Suprapubic skin (tissue), 4 donors: ENCODE results near the gene FPR1. TPM values are rescaled to one million over a fixed set of nuclear protein-coding genes. Genes with fewer than 3 reads are reported as not detected.

Experiments
- DNase-seq, 2 donors: peaks; one replicate each; pipeline ENCODE4 v3.0.0-alpha.2; 2019; ENCODE audit warnings: low spot score in 2 of 2
- H3K27ac ChIP-seq: fragments of 200-600 bp; sonication (generic); one replicate; pipeline ENCODE4 v1.5.1; 2019
- H3K27me3 ChIP-seq: fragments of 200-600 bp; sonication (generic); one replicate; pipeline ENCODE4 v1.5.1; 2019
- H3K36me3 ChIP-seq: fragments of 200-600 bp; sonication (generic); one replicate; pipeline ENCODE4 v1.5.1; 2019
- H3K4me1 ChIP-seq: fragments of 200-600 bp; sonication (generic); one replicate; pipeline ENCODE4 v1.5.1; 2019
- H3K4me3 ChIP-seq: fragments of 200-600 bp; sonication (generic); one replicate; pipeline ENCODE4 v1.5.1; 2019; ENCODE audit warnings: mild to moderate bottlenecking
- H3K9me3 ChIP-seq: fragments of 200-600 bp; sonication (generic); one replicate; pipeline ENCODE4 v1.5.1; 2019
- EP300 ChIP-seq: sonication (generic); formaldehyde crosslinking; IDR thresholded peaks from one replicate; pipeline ENCODE4 v1.6.1; 2017; ENCODE audit warnings: antibody characterized with exemption
- POLR2A ChIP-seq, 2 donors: fragments of 450-650 bp; IDR thresholded peaks; one replicate each; pipeline ENCODE4 v1.6.1; 2017; ENCODE audit warnings: antibody characterized with exemption in 2 of 2, mild to moderate bottlenecking in 2 of 2, moderate library complexity in 2 of 2
- POLR2AphosphoS5 ChIP-seq, 3 donors: sonication (generic); formaldehyde crosslinking; IDR thresholded peaks; one replicate each; pipeline ENCODE4 v1.6.1; 2017; ENCODE audit warnings: antibody characterized with exemption in 3 of 3
- WGBS: methylation state at CpG from one replicate; pipeline ENCODE4 v1.1.5; 2018; 5-methylcytosine and 5-hydroxymethylcytosine counted together
- total RNA-seq, 4 donors: library from RNA; depleted of rRNA; stranded (reverse); fragments of >200 nt; gene quantifications; one replicate each; pipeline ENCODE4 v1.1.0, GENCODE V29; 2016
- TF ChIP-seq, protein P1 (sequence below), 2 donors: fragments of 200-600 bp in 1 of 2; fragments of 450-650 bp in 1 of 2; sonication (generic) in 1 of 2; IDR thresholded peaks; one replicate each; pipeline ENCODE4 v1.5.1; 2016 to 2019; ENCODE audit warnings: antibody characterized with exemption in 2 of 2, mild to moderate bottlenecking in 1 of 2, moderate library complexity in 1 of 2

Gene FPR1
- total RNA-seq, 4 donors from 2014 or later = 0.60 to 1.7 (median 1.0) TPM

DNA sequence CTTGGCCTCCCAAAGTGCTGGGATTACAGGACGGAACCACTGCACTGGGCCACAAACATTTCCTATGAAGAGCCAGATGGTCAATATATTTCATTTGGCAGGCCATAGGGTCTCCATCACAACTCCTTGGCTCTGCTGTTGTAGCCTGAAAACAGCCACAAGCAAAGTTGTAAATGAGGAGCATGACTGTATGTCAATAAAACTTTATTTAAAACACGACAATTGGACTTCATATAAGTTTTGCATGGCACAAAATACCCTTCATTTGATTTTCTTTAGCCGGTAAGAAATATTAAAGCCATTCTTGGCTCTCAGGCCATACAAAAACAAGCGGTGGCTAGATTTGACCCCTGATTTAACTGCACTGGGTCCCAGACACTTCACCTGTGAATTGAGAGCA is 3.1 kb upstream of the FPR1 start:
- WGBS = 82% methylated on average over 4 of the region's 4 CpGs
- H3K27ac ChIP-seq = no peak overlapping the region
- TF ChIP-seq POLR2AphosphoS5 (IDR thresholded peaks at IDR 0.05) (no peak), POLR2A (IDR thresholded peaks at IDR 0.05) (no peak), EP300 (no peak)
- TF ChIP-seq, protein P1, sequence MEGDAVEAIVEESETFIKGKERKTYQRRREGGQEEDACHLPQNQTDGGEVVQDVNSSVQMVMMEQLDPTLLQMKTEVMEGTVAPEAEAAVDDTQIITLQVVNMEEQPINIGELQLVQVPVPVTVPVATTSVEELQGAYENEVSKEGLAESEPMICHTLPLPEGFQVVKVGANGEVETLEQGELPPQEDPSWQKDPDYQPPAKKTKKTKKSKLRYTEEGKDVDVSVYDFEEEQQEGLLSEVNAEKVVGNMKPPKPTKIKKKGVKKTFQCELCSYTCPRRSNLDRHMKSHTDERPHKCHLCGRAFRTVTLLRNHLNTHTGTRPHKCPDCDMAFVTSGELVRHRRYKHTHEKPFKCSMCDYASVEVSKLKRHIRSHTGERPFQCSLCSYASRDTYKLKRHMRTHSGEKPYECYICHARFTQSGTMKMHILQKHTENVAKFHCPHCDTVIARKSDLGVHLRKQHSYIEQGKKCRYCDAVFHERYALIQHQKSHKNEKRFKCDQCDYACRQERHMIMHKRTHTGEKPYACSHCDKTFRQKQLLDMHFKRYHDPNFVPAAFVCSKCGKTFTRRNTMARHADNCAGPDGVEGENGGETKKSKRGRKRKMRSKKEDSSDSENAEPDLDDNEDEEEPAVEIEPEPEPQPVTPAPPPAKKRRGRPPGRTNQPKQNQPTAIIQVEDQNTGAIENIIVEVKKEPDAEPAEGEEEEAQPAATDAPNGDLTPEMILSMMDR (IDR thresholded peaks at IDR 0.05) = no peak

DNA sequence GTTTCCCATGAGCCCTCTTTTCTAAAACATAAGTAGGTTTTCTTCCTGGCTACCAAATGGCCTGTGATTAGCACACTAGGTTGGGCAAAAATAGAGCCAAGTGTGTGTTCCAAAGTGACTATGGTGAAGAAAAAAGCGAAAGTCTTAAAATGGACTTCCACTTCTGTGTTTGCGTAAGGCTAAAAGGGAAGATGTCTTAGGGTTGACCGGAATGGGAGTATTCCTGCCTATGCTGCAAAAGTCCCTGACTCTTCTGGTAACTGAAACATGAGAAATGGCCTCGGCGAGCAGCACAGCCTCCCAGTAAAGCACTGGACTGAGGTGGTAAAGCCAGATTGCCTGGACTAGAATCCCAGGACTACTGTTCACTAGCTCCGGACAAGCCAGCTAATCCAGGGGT is 2.4 kb upstream of the FPR1 start:
- Histone ChIP-seq H3K27me3 (no peaks in the 10 kb centered on the region), H3K27ac (no peak overlapping the region), H3K36me3 (no peaks in the 10 kb centered on the region), H3K4me3 (no peak overlapping the region), H3K4me1 (no peaks in the 10 kb centered on the region), H3K9me3 (no peaks in the 10 kb centered on the region)
- TF ChIP-seq POLR2AphosphoS5 (IDR thresholded peaks at IDR 0.05) (no peak), POLR2A (IDR thresholded peaks at IDR 0.05) (no peak), EP300 (no peak)
- TF ChIP-seq, protein P1 (IDR thresholded peaks at IDR 0.05) = no peak
- 87% methylated on average over 6 of the region's 6 CpGs for WGBS
- no peak for DNase-seq

More for the DNA sequence above, 3.1 kb upstream of the FPR1 start:
- no peaks in the 10 kb centered on the region for H3K27me3 ChIP-seq
- no peaks in the 10 kb centered on the region for H3K4me1 ChIP-seq
- no peak for DNase-seq
- H3K9me3 ChIP-seq = no peaks in the 10 kb centered on the region
- H3K4me3 ChIP-seq = no peak overlapping the region
- H3K36me3 ChIP-seq = no peaks in the 10 kb centered on the region

DNA sequence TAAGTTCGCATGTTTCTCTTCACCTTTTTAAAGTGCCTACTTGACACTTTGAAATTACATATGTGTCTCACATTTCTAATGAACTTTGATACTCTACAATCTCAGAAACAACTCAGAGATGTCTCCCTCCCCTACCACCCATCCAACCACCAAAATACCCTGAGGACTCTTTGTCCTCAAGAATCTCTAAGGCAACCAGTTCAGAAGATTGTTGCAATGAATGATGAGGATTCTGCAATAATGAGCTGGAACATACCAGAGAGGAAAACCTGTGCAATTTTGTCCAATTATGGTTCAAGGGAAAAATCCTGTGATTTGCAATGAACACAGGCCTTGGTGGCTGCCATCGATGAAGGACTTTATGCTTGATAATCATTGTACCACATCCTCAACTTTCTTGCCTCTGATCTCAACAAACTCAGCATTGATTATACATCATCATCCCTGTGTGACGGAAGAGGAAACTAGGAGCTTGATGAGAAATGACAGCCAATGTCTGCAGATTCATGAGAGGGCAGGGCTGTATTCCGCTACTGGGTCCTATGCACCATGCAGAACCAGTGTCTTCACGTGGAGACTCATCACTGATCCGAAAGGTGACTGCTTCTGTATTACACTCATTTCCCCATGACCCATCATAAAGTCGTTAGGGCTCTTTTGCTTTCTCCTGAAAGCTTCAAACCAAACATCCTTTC is 1.1 kb downstream of the FPR1 start:
- H3K9me3 ChIP-seq = no peaks in the 10 kb centered on the region
- H3K27me3 ChIP-seq = peaks cover 10% of the 10 kb centered on the region
- peak in 1 of 2 donors; percentile 32 for DNase-seq
- WGBS = 82% methylated on average over 7 of the region's 7 CpGs
- TF ChIP-seq, protein P1 (IDR thresholded peaks at IDR 0.05) = no peak
- TF ChIP-seq POLR2A (IDR thresholded peaks at IDR 0.05) (no peak), POLR2AphosphoS5 (IDR thresholded peaks at IDR 0.05) (no peak), EP300 (no peak)
- no peak overlapping the region for H3K27ac ChIP-seq
- H3K4me3 ChIP-seq = no peak overlapping the region
- no peaks in the 10 kb centered on the region for H3K36me3 ChIP-seq
- no peaks in the 10 kb centered on the region for H3K4me1 ChIP-seq

DNA sequence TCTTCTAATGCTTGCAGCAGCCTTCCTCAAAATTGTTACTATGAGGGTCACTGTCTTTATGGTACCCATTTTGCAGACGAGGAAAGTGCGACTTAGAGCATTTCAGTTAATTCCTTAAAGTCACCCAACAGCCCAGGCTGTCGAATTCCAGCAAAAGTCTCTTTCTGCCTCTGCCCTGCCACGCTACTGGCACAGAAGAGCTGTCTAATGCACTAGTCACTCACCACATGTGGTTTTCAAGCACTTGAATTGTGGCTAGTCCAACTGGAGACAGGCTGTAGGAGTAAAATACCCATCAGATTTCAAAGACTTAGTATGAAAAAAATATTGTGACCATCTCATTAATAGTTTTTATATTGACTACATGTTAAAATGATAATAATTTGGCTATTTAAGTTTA is 1.7 kb downstream of the FPR1 start:
- no peaks in the 10 kb centered on the region for H3K9me3 ChIP-seq
- WGBS = 63% methylated on average over 4 of the region's 4 CpGs
- TF ChIP-seq EP300 = no peak
- no peak for TF ChIP-seq POLR2AphosphoS5 (IDR thresholded peaks at IDR 0.05)
- TF ChIP-seq, protein P1 (IDR thresholded peaks at IDR 0.05) = no peak
- TF ChIP-seq POLR2A (IDR thresholded peaks at IDR 0.05) = no peak
- DNase-seq = no peak
- no peaks in the 10 kb centered on the region for H3K4me1 ChIP-seq
- peaks cover 10% of the 10 kb centered on the region for H3K27me3 ChIP-seq
- H3K4me3 ChIP-seq = no peak overlapping the region
- H3K36me3 ChIP-seq = no peaks in the 10 kb centered on the region
- H3K27ac ChIP-seq = no peak overlapping the region

DNA sequence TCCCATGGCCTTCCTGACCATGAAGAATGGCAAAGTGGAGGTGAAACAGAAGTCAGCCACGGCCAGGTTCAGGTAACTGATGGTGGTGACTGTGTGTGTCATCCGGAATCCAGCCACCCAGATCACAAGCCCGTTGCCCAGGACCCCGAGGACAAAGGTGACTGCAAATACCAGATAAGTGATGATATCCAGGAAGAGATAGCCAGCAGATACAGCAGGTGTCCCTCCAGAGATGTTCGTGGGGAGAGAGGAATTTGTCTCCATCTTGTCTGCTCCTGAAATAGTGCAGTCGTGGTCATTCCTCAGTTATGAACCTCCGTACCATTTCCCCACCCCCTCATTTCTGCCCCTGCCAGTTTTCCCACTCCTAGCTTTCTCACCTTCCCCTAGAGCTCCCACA is 4.9 kb downstream of the FPR1 start:
- 80% methylated on average over 7 of the region's 7 CpGs for WGBS
- H3K4me3 ChIP-seq = no peak overlapping the region
- peaks cover 10% of the 10 kb centered on the region for H3K27me3 ChIP-seq

More for the DNA sequence above, 4.9 kb downstream of the FPR1 start:
- no peak for TF ChIP-seq POLR2A (IDR thresholded peaks at IDR 0.05)
- TF ChIP-seq, protein P1 (IDR thresholded peaks at IDR 0.05) = no peak
- Histone ChIP-seq H3K27ac (no peak overlapping the region), H3K36me3 (no peaks in the 10 kb centered on the region), H3K9me3 (no peaks in the 10 kb centered on the region), H3K4me1 (no peaks in the 10 kb centered on the region)
- DNase-seq = no peak
